ENCODE results near the gene ASAP2.

ASAP2 gene

GRCh38 chr2:9222893-9223287 lies 16.3 kb downstream of the ASAP2 start:
- in situ Hi-C loops (cut with MboI; ENCODE audit: low pct_unique_long_range_greater_than_20kb, low sequenced_read_pairs, unreplicated experiment), result no loop called here
- TF ChIP-seq CTCF (IDR thresholded peaks at IDR 0.05; ENCODE audit: extremely low read depth, insufficient read depth, missing control alignments), result no peak

GRCh38 chr2:9225806-9226205 lies 19.2 kb downstream of the ASAP2 start:
- in situ Hi-C loops (cut with MboI; ENCODE audit: low pct_unique_long_range_greater_than_20kb, low sequenced_read_pairs, unreplicated experiment), result no loop called here
- TF ChIP-seq CTCF (IDR thresholded peaks at IDR 0.05; ENCODE audit: extremely low read depth, insufficient read depth, missing control alignments), result no peak
- DNase-seq (ENCODE audit: low spot score), result no peak

More at GRCh38 chr2:9222893-9223287, 16.3 kb downstream of the ASAP2 start:
- no peak for DNase-seq (ENCODE audit: low spot score)

- in situ Hi-C loops (cut with MboI; ENCODE audit: low pct_unique_long_range_greater_than_20kb, low sequenced_read_pairs, unreplicated experiment), result no loop called here
- no peak for TF ChIP-seq CTCF (IDR thresholded peaks at IDR 0.05; ENCODE audit: extremely low read depth, insufficient read depth, missing control alignments)
- no peak for DNase-seq (ENCODE audit: low spot score)
These were observed 20.1 kb downstream of the ASAP2 start for GRCh38 chr2:9226458-9227380.

- in situ Hi-C loops (cut with MboI; ENCODE audit: low pct_unique_long_range_greater_than_20kb, low sequenced_read_pairs, unreplicated experiment), result no loop called here
- no peak for TF ChIP-seq CTCF (IDR thresholded peaks at IDR 0.05; ENCODE audit: extremely low read depth, insufficient read depth, missing control alignments)
- DNase-seq (ENCODE audit: low spot score), result no peak
These were observed 21.6 kb downstream of the ASAP2 start for GRCh38 chr2:9228088-9228751.

GRCh38 chr2:9228781-9229469 lies 22.3 kb downstream of the ASAP2 start:
- in situ Hi-C loops (cut with MboI; ENCODE audit: low pct_unique_long_range_greater_than_20kb, low sequenced_read_pairs, unreplicated experiment), result no loop called here
- DNase-seq (ENCODE audit: low spot score), result no peak
- no peak for TF ChIP-seq CTCF (IDR thresholded peaks at IDR 0.05; ENCODE audit: extremely low read depth, insufficient read depth, missing control alignments)

- DNase-seq (ENCODE audit: low spot score), result no peak
- no peak for TF ChIP-seq CTCF (IDR thresholded peaks at IDR 0.05; ENCODE audit: extremely low read depth, insufficient read depth, missing control alignments)
- in situ Hi-C loops (cut with MboI; ENCODE audit: low pct_unique_long_range_greater_than_20kb, low sequenced_read_pairs, unreplicated experiment), result no loop called here
These were observed 22.8 kb downstream of the ASAP2 start for GRCh38 chr2:9229470-9229820.

All from GM13977 (cell line).